ENCODE data around the gene PTBP3.

DNA sequence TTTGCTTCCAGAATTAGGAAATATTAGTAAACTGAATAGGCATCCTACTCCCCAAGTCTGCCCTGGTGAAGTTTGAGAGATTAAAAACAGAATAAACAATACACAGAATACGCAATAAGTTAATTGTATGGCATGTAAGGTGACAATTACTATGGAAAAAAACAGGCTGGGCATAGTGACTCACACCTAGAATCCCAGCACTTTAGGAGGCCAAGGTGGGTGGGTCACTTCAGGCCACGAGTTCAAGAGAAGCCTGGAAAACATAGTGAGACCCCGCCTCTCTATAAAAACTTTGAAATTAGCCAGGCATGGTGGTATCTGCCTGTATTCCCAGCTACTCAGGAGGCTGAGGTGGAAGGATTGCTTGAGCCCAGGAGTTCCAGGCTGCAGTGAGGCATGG is 94.1 kb downstream of the PTBP3 start:
- no peak for TF ChIP-seq NFE2L2 (conservative IDR thresholded peaks at IDR 0.05; ENCODE audit: low read length)
- TF ChIP-seq RAD21 (conservative IDR thresholded peaks at IDR 0.05 in 1 of 2, IDR thresholded peaks at IDR 0.05 in 1 of 2): no peak
- TF ChIP-seq, protein P1, sequence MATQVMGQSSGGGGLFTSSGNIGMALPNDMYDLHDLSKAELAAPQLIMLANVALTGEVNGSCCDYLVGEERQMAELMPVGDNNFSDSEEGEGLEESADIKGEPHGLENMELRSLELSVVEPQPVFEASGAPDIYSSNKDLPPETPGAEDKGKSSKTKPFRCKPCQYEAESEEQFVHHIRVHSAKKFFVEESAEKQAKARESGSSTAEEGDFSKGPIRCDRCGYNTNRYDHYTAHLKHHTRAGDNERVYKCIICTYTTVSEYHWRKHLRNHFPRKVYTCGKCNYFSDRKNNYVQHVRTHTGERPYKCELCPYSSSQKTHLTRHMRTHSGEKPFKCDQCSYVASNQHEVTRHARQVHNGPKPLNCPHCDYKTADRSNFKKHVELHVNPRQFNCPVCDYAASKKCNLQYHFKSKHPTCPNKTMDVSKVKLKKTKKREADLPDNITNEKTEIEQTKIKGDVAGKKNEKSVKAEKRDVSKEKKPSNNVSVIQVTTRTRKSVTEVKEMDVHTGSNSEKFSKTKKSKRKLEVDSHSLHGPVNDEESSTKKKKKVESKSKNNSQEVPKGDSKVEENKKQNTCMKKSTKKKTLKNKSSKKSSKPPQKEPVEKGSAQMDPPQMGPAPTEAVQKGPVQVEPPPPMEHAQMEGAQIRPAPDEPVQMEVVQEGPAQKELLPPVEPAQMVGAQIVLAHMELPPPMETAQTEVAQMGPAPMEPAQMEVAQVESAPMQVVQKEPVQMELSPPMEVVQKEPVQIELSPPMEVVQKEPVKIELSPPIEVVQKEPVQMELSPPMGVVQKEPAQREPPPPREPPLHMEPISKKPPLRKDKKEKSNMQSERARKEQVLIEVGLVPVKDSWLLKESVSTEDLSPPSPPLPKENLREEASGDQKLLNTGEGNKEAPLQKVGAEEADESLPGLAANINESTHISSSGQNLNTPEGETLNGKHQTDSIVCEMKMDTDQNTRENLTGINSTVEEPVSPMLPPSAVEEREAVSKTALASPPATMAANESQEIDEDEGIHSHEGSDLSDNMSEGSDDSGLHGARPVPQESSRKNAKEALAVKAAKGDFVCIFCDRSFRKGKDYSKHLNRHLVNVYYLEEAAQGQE (IDR thresholded peaks at IDR 0.05): no peak
- TF ChIP-seq, protein P2, sequence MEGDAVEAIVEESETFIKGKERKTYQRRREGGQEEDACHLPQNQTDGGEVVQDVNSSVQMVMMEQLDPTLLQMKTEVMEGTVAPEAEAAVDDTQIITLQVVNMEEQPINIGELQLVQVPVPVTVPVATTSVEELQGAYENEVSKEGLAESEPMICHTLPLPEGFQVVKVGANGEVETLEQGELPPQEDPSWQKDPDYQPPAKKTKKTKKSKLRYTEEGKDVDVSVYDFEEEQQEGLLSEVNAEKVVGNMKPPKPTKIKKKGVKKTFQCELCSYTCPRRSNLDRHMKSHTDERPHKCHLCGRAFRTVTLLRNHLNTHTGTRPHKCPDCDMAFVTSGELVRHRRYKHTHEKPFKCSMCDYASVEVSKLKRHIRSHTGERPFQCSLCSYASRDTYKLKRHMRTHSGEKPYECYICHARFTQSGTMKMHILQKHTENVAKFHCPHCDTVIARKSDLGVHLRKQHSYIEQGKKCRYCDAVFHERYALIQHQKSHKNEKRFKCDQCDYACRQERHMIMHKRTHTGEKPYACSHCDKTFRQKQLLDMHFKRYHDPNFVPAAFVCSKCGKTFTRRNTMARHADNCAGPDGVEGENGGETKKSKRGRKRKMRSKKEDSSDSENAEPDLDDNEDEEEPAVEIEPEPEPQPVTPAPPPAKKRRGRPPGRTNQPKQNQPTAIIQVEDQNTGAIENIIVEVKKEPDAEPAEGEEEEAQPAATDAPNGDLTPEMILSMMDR (IDR thresholded peaks at IDR 0.05): no peak
- no peak for TF ChIP-seq FOSL2 (IDR thresholded peaks at IDR 0.05)
- TF ChIP-seq FOSL2 (CRISPR knock-in tag; IDR thresholded peaks at IDR 0.05): no peak
- no peak for TF ChIP-seq GATA3 (IDR thresholded peaks at IDR 0.05; ENCODE audit: borderline replicate concordance)
- TF ChIP-seq MYC (IDR thresholded peaks at IDR 0.05; ENCODE audit: borderline replicate concordance, low read length): no peak
- TF ChIP-seq EP300 (IDR thresholded peaks at IDR 0.05): no peak
- TF ChIP-seq MAZ (IDR thresholded peaks at IDR 0.05; ENCODE audit: borderline replicate concordance, low read depth, low read length): no peak
- no peak for TF ChIP-seq BHLHE40 (IDR thresholded peaks at IDR 0.05; ENCODE audit: low read depth, low read length)

Data from A549 (cell line).